Fibroblast of the aortic adventitia (primary cell): ENCODE measurements around the gene SLC4A3. TPM values are rescaled to one million over a fixed set of nuclear protein-coding genes. Genes with fewer than 3 reads are reported as not detected.

Source experiments
- DNase-seq: peaks from one replicate; pipeline ENCODE4 v3.0.0-alpha.2; 2010; ENCODE audit warnings: low read depth
- H3K4me3 ChIP-seq: 2 replicates; pipeline ENCODE4 v1.5.1; 2011; ENCODE audit warnings: low read depth, mild to moderate bottlenecking, control low read depth, low read length, moderate library complexity
- CTCF ChIP-seq: IDR thresholded peaks from 2 replicates; pipeline ENCODE4 v1.5.1; 2011; ENCODE audit warnings: mild to moderate bottlenecking, low read length, control low read depth, inconsistent platforms; ENCODE audit not compliant: insufficient read depth
- total RNA-seq: library from RNA; depleted of rRNA; stranded (reverse); fragments of >200 nt; gene quantifications from 2 replicates; pipeline ENCODE4 v1.2.3, GENCODE V29; 2012; ENCODE audit warnings: low replicate concordance

SLC4A3 gene
- total RNA-seq, 1 donor: 2.5 TPM

- TF ChIP-seq CTCF: no peak
- no peak overlapping the region for H3K4me3 ChIP-seq
- DNase-seq: no peak
These were observed 890 bp upstream of the SLC4A3 start for GRCh38 chr2:219626540-219626939.

- H3K4me3 ChIP-seq: peak overlapping the region; percentile 64
- no peak for TF ChIP-seq CTCF
These were observed 980 bp downstream of the SLC4A3 start for GRCh38 chr2:219628235-219628985.

GRCh38 chr2:219628986-219629901 lies 1.8 kb downstream of the SLC4A3 start:
- no peak overlapping the region for H3K4me3 ChIP-seq
- DNase-seq: no peak
- no peak for TF ChIP-seq CTCF

More at GRCh38 chr2:219628235-219628985, 980 bp downstream of the SLC4A3 start:
- no peak for DNase-seq

- DNase-seq: peak; percentile 14
- TF ChIP-seq CTCF: no peak
- no peak overlapping the region for H3K4me3 ChIP-seq
These were observed 2.7 kb downstream of the SLC4A3 start for GRCh38 chr2:219629976-219630695.

GRCh38 chr2:219630770-219631405 lies 3.5 kb downstream of the SLC4A3 start:
- H3K4me3 ChIP-seq: no peak overlapping the region
- TF ChIP-seq CTCF: no peak
- no peak for DNase-seq

GRCh38 chr2:219631406-219631891 lies 4.0 kb downstream of the SLC4A3 start:
- no peak for DNase-seq
- TF ChIP-seq CTCF: no peak
- H3K4me3 ChIP-seq: no peak overlapping the region
